ENCODE data around the gene SIGMAR1. TPM values are rescaled to one million over a fixed set of nuclear protein-coding genes. Genes with fewer than 3 reads are reported as not detected.
A peak's percentile ranks its signal among the peaks of the same experiment; 100 is the strongest.

SIGMAR1 gene
- total RNA-seq, 2 donors from 2014 or later: 103 to 142 TPM

DNA sequence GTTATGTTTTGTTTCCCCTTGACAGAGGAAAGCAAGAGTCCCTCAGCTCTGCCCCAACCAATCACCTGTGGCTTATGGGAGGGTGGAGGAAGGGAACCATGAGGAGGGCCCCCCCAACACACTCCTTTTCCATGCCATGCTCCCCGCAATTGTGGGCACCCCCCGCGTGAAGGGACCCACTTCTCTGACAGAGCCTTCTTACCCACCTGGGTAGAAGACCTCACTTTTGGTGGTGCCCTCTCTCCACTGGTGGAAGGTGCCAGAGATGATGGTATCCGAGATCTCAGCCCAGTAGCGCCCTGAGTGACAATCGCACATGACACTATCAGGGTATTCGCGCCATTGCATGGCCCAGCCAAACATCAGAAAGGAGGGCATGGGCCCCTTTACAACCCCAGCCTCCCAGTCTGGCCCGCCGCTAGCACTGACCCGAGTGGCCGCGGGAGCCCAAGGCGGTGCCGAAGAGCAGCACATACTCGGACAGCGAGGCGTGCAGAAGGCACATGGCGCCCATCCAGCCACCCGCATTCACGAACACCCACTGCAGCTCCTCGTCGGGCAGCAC, 714 bp downstream of the SIGMAR1 start:
- Histone ChIP-seq H3K36me3 (no peaks in the 10 kb centered on the region), H3K27ac (peak overlapping the region; percentile 78 to 87), H3K4me3 (peak overlapping the region; percentile 74 to 76), H3K27me3 (replicated peaks; ENCODE audit: insufficient read depth) (no peaks in the 10 kb centered on the region), H3K9me3 (no peaks in the 10 kb centered on the region), H3K4me1 (replicated peaks) (no peaks in the 10 kb centered on the region)
- TF ChIP-seq POLR2A (IDR thresholded peaks at IDR 0.05) (no peak), CTCF (IDR thresholded peaks at IDR 0.05) (no peak), POLR2AphosphoS5 (IDR thresholded peaks at IDR 0.05) (no peak)
- WGBS: 7% methylated on average over 23 of the region's 23 CpGs
- intact Hi-C loops (cut with DNase I): loop anchor here (2.0 kb wide), 1 partner anchor 24 kb away; the partner anchor contains the start of gene RPP25L
- DNase-seq (ENCODE audit: low spot score): no peak

DNA sequence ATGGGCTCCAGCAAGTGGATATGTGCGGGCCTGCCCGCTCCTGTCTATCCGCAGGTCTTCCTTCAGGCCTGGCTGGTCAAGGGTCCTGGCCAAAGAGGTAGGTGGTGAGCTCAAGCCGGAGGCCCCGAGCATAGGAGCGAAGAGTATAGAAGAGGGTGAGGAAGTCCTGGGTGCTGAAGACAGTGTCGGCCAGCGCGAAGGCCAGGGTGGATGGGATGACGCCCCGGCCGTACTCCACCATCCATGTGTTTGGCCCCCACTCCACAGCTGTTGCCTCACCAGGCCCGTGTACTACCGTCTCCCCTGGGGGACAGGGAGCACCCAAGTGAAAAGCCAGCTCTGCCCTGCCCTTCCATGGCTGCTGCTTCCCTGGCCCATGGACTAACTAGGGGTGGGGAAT, 2.0 kb downstream of the SIGMAR1 start:
- H3K36me3 ChIP-seq: no peaks in the 10 kb centered on the region
- no peak overlapping the region for H3K27ac ChIP-seq
- no peaks in the 10 kb centered on the region for H3K9me3 ChIP-seq
- H3K27me3 ChIP-seq (replicated peaks; ENCODE audit: insufficient read depth): no peaks in the 10 kb centered on the region
- DNase-seq (ENCODE audit: low spot score): no peak
- H3K4me3 ChIP-seq: no peak overlapping the region
- intact Hi-C loops (cut with DNase I): no loop called here
- TF ChIP-seq POLR2A (IDR thresholded peaks at IDR 0.05) (no peak), POLR2AphosphoS5 (IDR thresholded peaks at IDR 0.05) (no peak)
- WGBS: 91% methylated on average over 14 of the region's 14 CpGs
- no peaks in the 10 kb centered on the region for H3K4me1 ChIP-seq (replicated peaks)

GRCh38 chr9:34634551-34635248, 2.9 kb downstream of the SIGMAR1 start:
- Histone ChIP-seq H3K27me3 (replicated peaks; ENCODE audit: insufficient read depth) (no peaks in the 10 kb centered on the region), H3K36me3 (no peaks in the 10 kb centered on the region), H3K4me1 (replicated peaks) (no peaks in the 10 kb centered on the region), H3K27ac (no peak overlapping the region), H3K9me3 (no peaks in the 10 kb centered on the region), H3K4me3 (no peak overlapping the region)
- DNase-seq (ENCODE audit: low spot score): no peak
- intact Hi-C loops (cut with DNase I): no loop called here
- no peak for TF ChIP-seq POLR2A (IDR thresholded peaks at IDR 0.05)
- TF ChIP-seq POLR2AphosphoS5 (IDR thresholded peaks at IDR 0.05): no peak
- no peak for TF ChIP-seq CTCF (IDR thresholded peaks at IDR 0.05)
- 88% methylated on average over 3 of the region's 3 CpGs for WGBS

DNA sequence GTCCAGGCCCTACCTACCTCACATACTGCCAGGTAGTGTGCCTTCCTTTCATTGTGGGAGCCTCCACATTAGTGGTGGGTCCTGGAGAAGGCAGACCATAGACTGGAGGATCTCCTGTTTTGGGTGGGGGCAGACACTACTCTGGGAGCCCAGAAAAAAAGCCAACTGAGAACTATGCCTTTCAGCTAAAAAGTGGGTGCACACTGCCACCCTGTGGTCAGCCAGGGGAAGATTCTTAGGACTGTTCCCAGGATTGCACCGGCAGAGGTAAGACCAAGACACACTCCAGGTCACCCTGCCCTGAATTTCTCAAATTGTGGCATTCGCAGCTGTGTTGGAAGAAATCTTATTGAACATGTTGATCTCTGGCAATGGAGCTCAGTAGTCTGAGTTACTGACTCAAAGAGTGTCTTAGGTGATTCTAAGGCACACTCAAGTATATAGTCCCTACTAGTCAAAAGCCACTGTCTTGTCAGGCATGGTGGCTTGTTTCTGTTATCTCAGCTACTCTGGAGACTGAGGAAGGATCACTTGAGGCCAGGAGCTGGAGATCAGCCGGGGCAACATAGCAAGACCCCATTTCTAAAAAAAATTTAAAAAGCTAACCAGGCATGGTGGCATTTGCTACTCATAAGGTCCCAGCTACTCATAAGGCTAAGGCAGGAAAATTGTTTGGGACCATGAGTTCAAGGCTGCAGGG, 3.6 kb downstream of the SIGMAR1 start:
- Histone ChIP-seq H3K4me3 (no peak overlapping the region), H3K27ac (no peak overlapping the region), H3K9me3 (no peaks in the 10 kb centered on the region), H3K27me3 (replicated peaks; ENCODE audit: insufficient read depth) (no peaks in the 10 kb centered on the region), H3K4me1 (replicated peaks) (no peaks in the 10 kb centered on the region), H3K36me3 (no peaks in the 10 kb centered on the region)
- intact Hi-C loops (cut with DNase I): no loop called here
- DNase-seq (ENCODE audit: low spot score): peak; percentile 53
- peak; percentile 54 to 84 (median 80) for TF ChIP-seq CTCF (IDR thresholded peaks at IDR 0.05)
- peak; percentile 53 for TF ChIP-seq POLR2AphosphoS5 (IDR thresholded peaks at IDR 0.05)
- TF ChIP-seq POLR2A (IDR thresholded peaks at IDR 0.05): no peak
- WGBS: 30% methylated on average over 3 of the region's 3 CpGs

DNA sequence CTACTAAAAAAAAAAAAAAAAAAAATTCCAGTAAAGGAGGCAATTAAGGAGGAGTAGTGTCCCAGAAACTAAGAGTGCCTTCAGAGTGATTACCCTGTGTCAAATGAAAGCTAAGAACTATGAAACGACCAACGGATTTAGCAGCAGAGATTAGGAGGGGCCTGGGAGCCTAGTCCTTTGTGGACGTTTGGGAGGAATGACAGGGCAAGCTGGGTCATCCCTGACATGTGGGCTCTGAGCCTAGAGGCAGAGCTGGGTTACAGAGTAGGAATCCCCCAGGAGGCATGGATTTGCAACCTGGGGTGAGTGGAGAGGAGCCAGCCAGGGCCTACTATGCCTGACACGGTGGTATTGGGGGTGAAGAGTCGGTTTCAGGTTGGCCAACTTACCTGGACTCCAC, 4.4 kb downstream of the SIGMAR1 start:
- no peaks in the 10 kb centered on the region for H3K9me3 ChIP-seq
- TF ChIP-seq POLR2AphosphoS5 (IDR thresholded peaks at IDR 0.05): no peak
- TF ChIP-seq POLR2A (IDR thresholded peaks at IDR 0.05): no peak
- no peak for TF ChIP-seq CTCF (IDR thresholded peaks at IDR 0.05)
- no peak overlapping the region for H3K4me3 ChIP-seq
- 62% methylated on average over 5 of the region's 5 CpGs for WGBS
- no peak for DNase-seq (ENCODE audit: low spot score)
- H3K4me1 ChIP-seq (replicated peaks): no peaks in the 10 kb centered on the region
- no peaks in the 10 kb centered on the region for H3K27me3 ChIP-seq (replicated peaks; ENCODE audit: insufficient read depth)
- H3K27ac ChIP-seq: no peak overlapping the region
- H3K36me3 ChIP-seq: no peaks in the 10 kb centered on the region
- intact Hi-C loops (cut with DNase I): no loop called here
